Measurements from ENCODE around the gene CHN1. TPM values are rescaled to one million over a fixed set of nuclear protein-coding genes. Genes with fewer than 3 reads are reported as not detected.

Gene CHN1
- total RNA-seq, 1 donor = 2.3 TPM

DNA sequence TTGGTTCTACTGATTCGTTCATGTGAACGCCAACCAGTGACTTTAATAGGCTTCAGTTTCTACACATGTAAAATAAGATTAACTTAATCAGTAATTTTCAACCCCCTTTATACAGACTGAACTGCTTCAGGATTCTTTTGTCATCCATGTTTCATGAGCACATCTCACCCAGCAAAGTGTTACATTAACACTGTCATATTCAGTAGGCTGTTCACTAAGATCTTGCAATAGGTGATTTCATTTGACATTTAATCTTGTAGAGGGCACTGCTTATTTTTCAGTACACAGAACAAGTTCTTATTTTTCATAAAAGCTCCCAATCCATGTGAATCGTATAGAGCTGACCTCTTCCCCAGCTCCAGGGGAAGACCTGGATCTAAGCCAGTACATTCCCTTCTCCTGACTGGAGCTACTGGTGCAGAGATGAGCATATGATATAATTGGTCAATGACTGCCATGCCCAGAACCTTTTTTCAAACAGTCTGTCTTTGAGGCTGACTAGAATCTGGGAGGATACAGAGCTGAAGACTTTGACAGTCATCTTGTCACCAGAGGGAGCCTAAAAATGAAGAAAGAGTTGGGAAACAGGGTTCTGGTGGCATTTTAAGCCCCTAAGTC lies 168.7 kb downstream of the CHN1 start:
- DNase-seq (ENCODE audit: low read depth) = peak; percentile 80
- no peak overlapping the region for H3K4me3 ChIP-seq (ENCODE audit: low read depth, low read length)
- TF ChIP-seq, protein P1, sequence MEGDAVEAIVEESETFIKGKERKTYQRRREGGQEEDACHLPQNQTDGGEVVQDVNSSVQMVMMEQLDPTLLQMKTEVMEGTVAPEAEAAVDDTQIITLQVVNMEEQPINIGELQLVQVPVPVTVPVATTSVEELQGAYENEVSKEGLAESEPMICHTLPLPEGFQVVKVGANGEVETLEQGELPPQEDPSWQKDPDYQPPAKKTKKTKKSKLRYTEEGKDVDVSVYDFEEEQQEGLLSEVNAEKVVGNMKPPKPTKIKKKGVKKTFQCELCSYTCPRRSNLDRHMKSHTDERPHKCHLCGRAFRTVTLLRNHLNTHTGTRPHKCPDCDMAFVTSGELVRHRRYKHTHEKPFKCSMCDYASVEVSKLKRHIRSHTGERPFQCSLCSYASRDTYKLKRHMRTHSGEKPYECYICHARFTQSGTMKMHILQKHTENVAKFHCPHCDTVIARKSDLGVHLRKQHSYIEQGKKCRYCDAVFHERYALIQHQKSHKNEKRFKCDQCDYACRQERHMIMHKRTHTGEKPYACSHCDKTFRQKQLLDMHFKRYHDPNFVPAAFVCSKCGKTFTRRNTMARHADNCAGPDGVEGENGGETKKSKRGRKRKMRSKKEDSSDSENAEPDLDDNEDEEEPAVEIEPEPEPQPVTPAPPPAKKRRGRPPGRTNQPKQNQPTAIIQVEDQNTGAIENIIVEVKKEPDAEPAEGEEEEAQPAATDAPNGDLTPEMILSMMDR (IDR thresholded peaks at IDR 0.05; ENCODE audit: insufficient read depth, low read length) = no peak

DNA sequence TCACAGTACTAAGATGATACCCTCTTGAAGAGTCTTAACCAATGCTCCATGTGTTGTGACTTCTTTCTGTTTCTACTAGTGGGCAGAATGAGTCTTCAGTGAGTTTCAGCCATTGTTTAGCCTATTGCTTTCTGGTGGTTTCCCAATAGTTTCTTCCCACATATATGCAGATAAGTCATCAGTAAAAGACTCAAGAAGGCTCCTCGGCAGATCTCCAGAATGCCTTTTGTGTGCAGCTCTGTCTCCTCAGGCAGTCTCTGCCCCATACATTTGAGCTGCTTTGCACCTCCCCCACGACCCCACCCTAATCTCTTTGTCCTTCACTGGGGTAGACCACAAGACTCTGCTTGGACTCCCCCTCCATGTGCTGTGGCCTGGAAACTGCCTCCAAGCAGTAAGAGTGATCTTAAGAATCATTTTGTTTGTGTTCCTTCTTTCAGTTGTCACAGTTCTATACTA lies 169.4 kb downstream of the CHN1 start:
- no peak overlapping the region for H3K4me3 ChIP-seq (ENCODE audit: low read depth, low read length)
- DNase-seq (ENCODE audit: low read depth) = peak; percentile 66
- TF ChIP-seq, protein P1 (IDR thresholded peaks at IDR 0.05; ENCODE audit: insufficient read depth, low read length) = no peak

DNA sequence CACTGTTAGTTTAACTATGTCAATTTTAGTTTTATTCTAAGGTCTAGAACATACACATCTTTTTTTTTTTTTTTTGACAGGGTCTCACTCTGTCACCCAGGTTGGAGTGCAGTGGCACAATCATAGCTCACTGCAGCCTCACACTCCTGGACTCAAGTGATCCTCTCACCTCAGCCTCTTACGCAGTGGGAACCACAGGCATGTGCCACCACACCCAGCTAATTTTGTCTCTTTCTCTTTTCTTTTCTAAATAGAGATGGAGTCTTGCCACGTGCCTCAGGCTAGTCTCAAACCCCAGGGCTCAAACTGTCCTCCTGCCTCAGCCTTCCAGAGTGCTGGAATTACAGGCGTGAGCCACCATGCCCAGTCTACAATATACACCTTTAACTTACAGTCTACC lies 171.4 kb downstream of the CHN1 start:
- TF ChIP-seq, protein P1 (IDR thresholded peaks at IDR 0.05; ENCODE audit: insufficient read depth, low read length) = no peak
- H3K4me3 ChIP-seq (ENCODE audit: low read depth, low read length) = no peak overlapping the region
- DNase-seq (ENCODE audit: low read depth) = no peak

DNA sequence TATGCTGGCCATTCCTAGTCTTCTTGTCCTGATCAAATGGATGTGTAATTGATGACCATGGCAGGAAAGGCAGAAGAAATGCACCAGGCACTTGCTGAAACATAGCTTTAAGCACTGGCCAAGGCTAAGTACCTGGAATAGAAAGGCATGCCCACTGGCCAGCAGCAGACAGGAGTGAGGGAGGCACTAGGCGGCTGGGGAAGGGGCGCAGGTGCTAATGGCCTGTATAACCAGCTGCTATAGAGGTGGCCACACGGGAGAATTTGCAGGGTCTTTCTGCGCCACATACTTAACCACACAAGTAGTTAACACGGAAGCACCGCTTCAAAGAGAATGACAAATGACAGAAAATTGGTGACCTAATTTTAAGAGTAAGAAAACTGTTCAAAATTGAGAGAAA lies 174.6 kb downstream of the CHN1 start:
- H3K4me3 ChIP-seq (ENCODE audit: low read depth, low read length) = no peak overlapping the region
- DNase-seq (ENCODE audit: low read depth) = no peak
- TF ChIP-seq, protein P1 (IDR thresholded peaks at IDR 0.05; ENCODE audit: insufficient read depth, low read length) = no peak

DNA sequence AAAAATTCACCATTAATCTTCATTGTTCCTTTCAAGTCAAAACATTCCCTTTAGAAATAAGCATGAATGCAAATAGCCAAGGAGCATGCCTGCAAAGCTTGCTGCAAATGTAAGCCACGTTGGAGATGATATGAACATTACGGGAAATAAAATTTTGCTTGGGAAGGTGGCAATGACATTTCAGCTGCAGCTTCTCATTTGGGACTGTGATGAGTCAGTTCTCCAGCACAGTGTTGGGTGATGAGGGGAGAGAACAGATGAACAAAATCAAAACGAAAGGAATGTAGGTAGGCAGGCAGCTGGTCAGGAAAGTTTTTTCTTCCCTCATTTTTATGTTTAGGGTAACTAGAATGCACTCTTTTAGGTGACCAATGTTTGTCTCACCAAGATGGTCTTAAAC lies 175.6 kb downstream of the CHN1 start:
- DNase-seq (ENCODE audit: low read depth) = no peak
- no peak overlapping the region for H3K4me3 ChIP-seq (ENCODE audit: low read depth, low read length)

DNA sequence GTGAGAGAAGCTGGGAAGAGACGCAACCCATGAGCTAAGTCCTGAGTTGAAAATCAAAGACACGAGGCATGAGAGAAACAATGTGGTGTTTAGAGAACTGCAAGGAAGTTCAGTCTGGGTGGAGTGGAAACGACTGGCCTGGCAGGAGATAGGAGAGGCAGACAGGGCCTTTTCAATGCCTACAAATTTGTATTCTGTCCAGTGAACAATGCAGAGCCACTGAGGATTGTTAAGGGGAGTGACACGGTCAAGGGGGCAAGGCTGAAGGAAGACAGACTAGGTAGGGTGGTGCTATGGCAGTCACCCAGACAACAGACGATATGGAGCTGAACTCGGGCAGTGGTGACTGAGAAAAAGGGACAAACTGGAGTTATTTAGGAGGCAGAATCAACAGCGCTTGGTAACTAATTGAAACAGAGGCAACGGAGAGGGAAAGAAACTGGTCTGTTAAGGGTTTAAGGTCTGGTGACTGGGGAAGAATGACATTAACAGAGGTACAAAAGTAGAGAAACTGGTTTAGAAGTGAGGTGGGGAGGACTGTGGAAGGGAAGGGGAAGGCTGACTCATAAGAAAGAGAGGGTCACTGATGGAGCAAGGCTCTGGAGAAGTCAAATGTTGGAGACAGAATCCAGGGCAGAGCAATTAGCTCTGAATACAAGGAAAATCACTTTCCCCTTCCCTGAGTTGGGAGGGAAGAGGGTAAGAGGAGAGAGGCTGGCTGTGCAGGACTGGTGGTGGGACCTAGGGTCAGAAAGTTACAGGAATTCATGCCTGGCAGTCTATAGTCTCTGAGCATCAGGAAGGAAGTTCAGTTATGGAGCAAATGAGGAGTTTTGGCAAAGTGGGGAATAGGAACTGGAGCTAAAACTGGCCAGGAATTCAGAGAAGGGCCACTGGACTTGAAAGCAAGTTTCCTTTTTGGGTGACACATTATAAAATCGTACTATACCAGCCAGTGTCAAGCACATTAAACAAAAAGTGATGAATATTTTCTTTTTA lies 177.5 kb downstream of the CHN1 start:
- TF ChIP-seq, protein P1 (IDR thresholded peaks at IDR 0.05; ENCODE audit: insufficient read depth, low read length) = no peak
- H3K4me3 ChIP-seq (ENCODE audit: low read depth, low read length) = no peak overlapping the region
- DNase-seq (ENCODE audit: low read depth) = peak; percentile 32

More for the DNA sequence above, 175.6 kb downstream of the CHN1 start:
- TF ChIP-seq, protein P1 (IDR thresholded peaks at IDR 0.05; ENCODE audit: insufficient read depth, low read length) = no peak
